Ecto neural progenitor cell (in vitro differentiated cells): ENCODE results near the gene PRDM13.
"Not testable (repeated sequence)": the region's sequence is repeated elsewhere in the genome, so short reads cannot be mapped to it uniquely, and the experiment has no call there.

ENCODE experiments used
- DNase-seq: peaks from one replicate; pipeline ENCODE4 v3.0.0-alpha.2; 2018; ENCODE audit warnings: low spot score

The PRDM13 gene

DNA sequence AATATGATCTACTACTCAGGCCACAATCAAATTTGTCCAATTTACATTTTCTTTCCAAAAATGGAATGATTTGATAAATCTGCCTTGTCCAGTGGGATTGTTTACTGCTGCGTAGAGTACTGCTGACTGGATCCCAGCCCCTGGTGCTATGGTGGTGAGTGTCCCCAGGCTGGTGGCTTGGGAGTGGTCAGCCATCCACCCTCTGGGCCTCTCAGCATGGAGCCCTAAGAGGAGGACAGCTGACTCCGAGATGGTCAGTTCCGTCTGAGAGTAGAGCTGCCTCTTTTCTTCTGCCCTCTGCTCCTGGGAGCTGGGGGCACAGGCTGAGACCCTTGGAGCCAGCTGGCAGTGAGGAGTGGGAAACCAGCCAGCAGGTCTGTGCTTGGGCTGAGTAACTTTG lies 22.7 kb downstream of the PRDM13 start:
- no peak for DNase-seq

DNA sequence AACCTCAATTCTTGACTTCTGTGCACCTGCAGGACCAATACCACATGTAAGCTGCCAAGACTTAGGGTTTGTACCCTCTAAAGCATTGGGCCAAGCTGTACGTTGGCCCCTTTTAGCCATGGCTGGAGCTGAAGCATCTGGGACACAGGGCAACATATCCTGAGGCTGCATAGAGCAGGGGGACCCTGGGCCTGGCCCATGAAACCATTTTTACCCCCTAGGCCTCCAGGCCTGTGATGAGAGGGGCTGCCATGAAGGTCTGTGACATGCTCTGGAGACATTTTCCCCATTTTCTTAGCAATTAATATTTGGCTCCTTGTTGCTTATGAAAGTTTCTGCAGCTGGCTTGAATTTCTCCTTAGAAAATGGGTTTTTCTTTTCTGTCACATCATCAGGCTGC lies 31.0 kb downstream of the PRDM13 start:
- no peak for DNase-seq

DNA sequence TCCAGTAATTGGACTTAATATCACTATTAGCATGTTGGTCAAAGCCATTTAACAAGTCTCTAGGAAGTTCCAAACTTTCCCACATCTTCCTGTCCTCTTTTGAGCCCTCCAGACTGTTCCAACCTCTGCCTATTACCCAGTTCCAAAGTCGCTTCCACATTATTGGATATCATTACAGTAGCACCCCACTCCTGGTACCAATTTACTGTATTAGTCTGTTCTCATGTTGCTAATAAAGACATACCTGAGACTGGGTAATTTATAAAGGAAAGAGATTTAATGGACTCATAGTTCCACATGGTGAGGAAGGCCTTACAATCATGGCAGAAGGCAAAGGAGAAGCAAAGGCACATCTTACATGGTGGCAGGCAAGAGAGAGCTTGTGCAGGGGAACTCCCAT lies 31.7 kb downstream of the PRDM13 start:
- DNase-seq: not testable (repeated sequence)

DNA sequence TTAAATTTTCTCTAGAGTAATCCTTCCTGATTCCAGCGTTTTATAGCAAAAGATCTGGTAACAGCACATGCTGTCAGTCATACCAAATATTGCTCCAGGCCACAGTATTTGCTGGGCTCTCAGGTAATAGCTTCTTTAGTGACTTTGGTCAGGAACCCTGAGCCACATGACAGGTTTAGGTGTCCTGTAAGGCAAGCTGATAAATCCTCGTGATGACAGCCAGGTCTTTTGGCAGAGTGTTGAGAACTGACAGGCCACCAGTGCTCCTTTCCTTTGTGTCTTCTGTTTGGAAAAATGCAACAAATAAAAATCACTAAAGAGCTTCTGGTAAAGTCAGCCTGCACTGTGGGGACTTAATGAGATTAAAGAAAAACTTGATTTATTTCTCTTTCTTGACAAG lies 34.6 kb downstream of the PRDM13 start:
- DNase-seq: no peak

DNA sequence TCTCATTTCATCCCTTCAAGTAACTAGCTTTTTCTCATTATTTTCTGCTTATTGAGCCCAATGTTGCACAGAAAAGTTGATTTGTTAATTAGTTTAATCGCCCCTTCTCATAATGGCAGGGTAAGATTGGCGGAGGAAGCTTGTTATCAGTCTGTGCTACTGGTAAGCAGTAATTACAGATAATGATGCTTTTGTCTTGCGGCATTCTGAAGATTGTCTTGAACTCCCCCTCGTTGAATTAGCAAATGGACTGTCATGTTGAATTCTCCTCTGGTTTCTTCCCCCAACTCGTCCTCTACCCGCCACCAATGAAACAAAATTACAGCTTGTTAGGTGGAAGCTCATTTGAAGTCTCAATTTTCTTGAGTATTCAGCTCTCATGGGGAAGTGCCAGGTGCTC lies 39.4 kb downstream of the PRDM13 start:
- DNase-seq: no peak

DNA sequence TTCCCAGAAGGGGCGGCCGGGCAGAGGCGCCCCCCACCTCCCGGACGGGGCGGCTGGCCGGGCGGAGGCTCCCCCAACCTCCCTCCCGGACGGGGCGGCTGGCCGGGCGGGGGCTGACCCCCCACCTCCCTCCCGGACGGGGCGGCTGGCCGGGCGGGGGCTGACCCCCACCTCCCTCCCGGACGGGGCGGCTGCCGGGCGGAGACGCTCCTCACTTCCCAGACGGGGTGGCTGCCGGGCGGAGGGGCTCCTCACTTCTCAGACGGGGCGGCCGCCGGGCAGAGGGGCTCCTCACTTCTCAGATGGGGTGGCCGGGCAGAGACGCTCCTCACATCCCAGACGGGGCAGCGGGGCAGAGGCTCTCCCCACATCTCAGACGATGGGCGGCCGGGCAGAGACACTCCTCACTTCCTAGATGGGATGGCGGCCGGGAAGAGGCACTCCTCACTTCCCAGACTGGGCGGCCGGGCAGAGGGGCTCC lies 43.5 kb downstream of the PRDM13 start:
- not testable (repeated sequence) for DNase-seq

DNA sequence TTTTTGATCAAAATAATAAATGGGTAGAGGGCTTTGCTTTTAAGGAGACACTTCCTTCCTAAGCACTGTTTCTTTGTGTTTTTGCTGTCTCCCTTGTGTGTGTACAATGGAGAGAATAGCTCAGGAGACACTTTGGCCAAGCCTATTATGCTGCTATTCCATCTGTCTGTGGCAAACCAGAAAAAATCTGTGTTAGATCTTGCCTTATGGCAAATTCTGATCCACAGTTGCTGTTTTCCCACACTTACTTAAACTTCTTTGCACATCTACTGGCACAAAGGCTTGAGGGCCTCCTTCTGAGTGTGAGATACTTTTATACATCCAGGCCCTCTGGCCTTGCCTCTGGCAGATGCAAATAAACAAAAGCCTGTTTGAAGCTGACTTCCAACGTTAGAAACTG lies 53.6 kb downstream of the PRDM13 start:
- DNase-seq: no peak

DNA sequence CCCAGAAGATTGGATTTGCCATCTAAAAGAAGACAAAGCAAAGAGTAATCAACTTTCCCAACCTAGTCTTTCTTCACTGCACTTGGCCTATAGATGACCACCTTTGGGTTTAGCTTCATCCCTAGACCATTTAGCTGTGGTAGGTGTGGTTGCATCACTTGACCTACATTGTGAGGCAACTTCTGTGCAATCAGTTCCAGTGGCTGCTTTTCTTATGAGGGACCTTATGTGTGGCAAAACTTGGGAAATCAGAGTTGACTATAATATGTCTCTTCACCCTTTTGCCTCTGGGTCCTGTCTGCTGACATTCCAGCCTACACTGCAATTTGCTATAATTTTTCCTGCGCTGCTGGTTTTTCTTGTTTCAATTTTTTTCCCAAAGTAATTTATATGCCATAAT lies 55.2 kb downstream of the PRDM13 start:
- DNase-seq: no peak

DNA sequence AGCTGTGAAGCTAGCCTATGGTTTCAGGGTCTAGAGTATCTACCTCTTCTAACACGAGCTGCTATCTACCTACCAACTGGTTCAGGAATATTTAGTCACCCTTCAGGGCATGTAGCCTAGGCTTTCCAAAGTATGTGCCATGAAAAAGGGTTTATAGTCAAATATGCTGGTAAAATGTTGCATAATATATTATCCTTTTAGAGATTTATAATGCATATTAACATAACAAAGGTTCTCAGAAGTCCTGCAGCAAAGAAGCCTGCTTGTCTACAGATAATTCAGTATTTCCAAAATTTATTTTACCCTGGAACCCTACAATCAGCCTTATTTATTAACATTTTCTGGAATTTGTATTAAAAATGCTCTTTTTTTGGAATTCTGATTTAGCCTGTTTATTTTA lies 56.0 kb downstream of the PRDM13 start:
- DNase-seq: no peak
